SK-N-MC (cell line): ENCODE measurements around the gene HOXC9.

Experiments used
- EZH2 ChIP-seq: fragments of 200-600 bp; sonication (generic); IDR thresholded peaks from one replicate; pipeline ENCODE4 v1.6.1; 2017; ENCODE audit warnings: antibody characterized with exemption
- POLR2AphosphoS5 ChIP-seq: IDR thresholded peaks from 2 replicates; pipeline ENCODE4 v1.6.1; 2012; ENCODE audit warnings: mild to moderate bottlenecking, low read depth, low read length, borderline replicate concordance

DNA sequence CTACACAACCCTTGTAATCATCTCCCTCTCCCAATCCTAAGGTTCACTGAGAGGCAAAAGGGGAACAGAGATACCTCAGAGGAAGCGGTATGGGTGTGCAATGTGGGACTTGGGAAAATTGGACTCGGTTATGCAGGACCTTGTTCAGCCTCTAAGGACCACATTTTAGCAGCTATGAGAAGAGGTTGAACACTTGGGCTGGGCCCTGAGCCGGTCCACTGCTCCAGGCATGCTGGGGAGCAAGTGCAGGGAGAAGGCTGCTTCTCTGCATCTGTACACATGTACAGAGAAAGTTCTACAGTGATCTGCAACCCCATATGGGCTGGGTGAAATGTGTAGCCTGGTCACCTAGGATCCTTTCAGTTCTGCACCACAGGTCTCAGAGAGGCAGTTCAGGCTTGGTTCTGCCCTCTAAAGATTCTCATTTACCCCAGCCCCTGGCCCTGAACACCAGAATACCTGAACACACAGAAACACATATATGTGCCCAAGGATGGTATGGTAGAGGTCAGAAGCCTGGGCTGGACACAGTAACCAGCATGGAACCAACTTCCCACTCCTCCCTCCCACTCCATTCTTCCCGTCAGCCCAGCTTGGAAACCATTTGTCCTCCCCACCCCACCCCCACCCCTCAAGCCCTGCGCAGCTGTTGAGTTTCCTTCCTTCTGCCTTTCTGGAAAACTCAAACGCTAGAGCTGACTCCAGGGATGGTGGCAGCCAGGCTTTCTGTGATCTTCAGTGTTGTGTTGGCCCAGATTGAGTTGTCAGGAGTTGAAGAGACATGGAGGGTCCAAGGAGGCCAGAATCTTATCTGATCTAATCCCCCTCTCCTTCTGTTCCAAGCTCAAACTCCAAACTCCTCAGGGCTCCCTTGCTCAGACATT, 43.3 kb downstream of the HOXC9 start:
- no peak for TF ChIP-seq POLR2AphosphoS5
- no peak for TF ChIP-seq EZH2
